GM12874 (cell line): ENCODE results near the gene CTTNBP2.

Experiments used
- CTCF ChIP-seq: IDR thresholded peaks from 2 replicates; pipeline ENCODE4 v1.5.1; 2011; ENCODE audit warnings: low read depth, mild to moderate bottlenecking, control low read depth, low read length, moderate library complexity; ENCODE audit not compliant: insufficient read depth

CTTNBP2 gene

GRCh38 chr7:117837841-117838240 is 35.4 kb downstream of the CTTNBP2 start:
- no peak for TF ChIP-seq CTCF

- TF ChIP-seq CTCF, result no peak
Measured at GRCh38 chr7:117835016-117835664, 38.1 kb downstream of the CTTNBP2 start.

GRCh38 chr7:117830422-117830954 is 42.8 kb downstream of the CTTNBP2 start:
- TF ChIP-seq CTCF, result no peak

GRCh38 chr7:117829450-117830117 is 43.7 kb downstream of the CTTNBP2 start:
- no peak for TF ChIP-seq CTCF

- TF ChIP-seq CTCF, result no peak
Measured at GRCh38 chr7:117828825-117829224, 44.4 kb downstream of the CTTNBP2 start.

GRCh38 chr7:117827862-117828261 is 45.4 kb downstream of the CTTNBP2 start:
- TF ChIP-seq CTCF, result no peak

- TF ChIP-seq CTCF, result no peak
Measured at GRCh38 chr7:117825132-117825531, 48.1 kb downstream of the CTTNBP2 start.
